Measurements from ENCODE around the gene LEAP2.

The LEAP2 gene

GRCh38 chr5:132873119-132873929 is at the start of gene LEAP2:
TSS of gene LEAP2 (plus strand) at chr5:132873668. CDS start at chr5:132873695, 27 bp downstream.
- no peak for DNase-seq

GRCh38 chr5:132824426-132824825 is 49.0 kb upstream of the LEAP2 start:
- DNase-seq, result no peak

GRCh38 chr5:132825033-132825833 is 48.2 kb upstream of the LEAP2 start:
- DNase-seq, result no peak

- DNase-seq, result no peak
Observed at GRCh38 chr5:132825834-132826391, 47.6 kb upstream of the LEAP2 start.

GRCh38 chr5:132826424-132827082 is 46.9 kb upstream of the LEAP2 start:
- no peak for DNase-seq

- DNase-seq, result no peak
Observed at GRCh38 chr5:132827943-132828673, 45.4 kb upstream of the LEAP2 start.

- no peak for DNase-seq
Observed at GRCh38 chr5:132828846-132829494, 44.5 kb upstream of the LEAP2 start.

- DNase-seq, result no peak
Observed at GRCh38 chr5:132829742-132830435, 43.6 kb upstream of the LEAP2 start.

- DNase-seq, result no peak
Observed at GRCh38 chr5:132830436-132831094, 42.9 kb upstream of the LEAP2 start, which contains the start of gene SHROOM1. TSS of gene SHROOM1 (minus strand) at chr5:132830647. CDS start at chr5:132826140, 4,507 bp downstream.

- no peak for DNase-seq
Observed at GRCh38 chr5:132831095-132831860, 42.2 kb upstream of the LEAP2 start.

- DNase-seq, result no peak
Observed at GRCh38 chr5:132832612-132833011, 40.9 kb upstream of the LEAP2 start.

GRCh38 chr5:132834057-132834456 is 39.4 kb upstream of the LEAP2 start:
- no peak for DNase-seq

GRCh38 chr5:132836852-132837251 is 36.6 kb upstream of the LEAP2 start:
- no peak for DNase-seq

- DNase-seq, result no peak
Observed at GRCh38 chr5:132837868-132838267, 35.6 kb upstream of the LEAP2 start.

- DNase-seq, result no peak
Observed at GRCh38 chr5:132838516-132839282, 34.8 kb upstream of the LEAP2 start.

- DNase-seq, result no peak
Observed at GRCh38 chr5:132839426-132840301, 33.8 kb upstream of the LEAP2 start.

GRCh38 chr5:132840313-132840712 is 33.2 kb upstream of the LEAP2 start:
- no peak for DNase-seq

- DNase-seq, result no peak
Observed at GRCh38 chr5:132840896-132841295, 32.6 kb upstream of the LEAP2 start.
